NCI-H2171 treated with DMSO at 0.1 percent for 48 hours (cell line): ENCODE data around the gene METRN.

Source experiments
- DNase-seq: peaks from one replicate; lab custom pipeline; 2025; lab: John Stamatoyannopoulos, UW

The METRN gene

DNA sequence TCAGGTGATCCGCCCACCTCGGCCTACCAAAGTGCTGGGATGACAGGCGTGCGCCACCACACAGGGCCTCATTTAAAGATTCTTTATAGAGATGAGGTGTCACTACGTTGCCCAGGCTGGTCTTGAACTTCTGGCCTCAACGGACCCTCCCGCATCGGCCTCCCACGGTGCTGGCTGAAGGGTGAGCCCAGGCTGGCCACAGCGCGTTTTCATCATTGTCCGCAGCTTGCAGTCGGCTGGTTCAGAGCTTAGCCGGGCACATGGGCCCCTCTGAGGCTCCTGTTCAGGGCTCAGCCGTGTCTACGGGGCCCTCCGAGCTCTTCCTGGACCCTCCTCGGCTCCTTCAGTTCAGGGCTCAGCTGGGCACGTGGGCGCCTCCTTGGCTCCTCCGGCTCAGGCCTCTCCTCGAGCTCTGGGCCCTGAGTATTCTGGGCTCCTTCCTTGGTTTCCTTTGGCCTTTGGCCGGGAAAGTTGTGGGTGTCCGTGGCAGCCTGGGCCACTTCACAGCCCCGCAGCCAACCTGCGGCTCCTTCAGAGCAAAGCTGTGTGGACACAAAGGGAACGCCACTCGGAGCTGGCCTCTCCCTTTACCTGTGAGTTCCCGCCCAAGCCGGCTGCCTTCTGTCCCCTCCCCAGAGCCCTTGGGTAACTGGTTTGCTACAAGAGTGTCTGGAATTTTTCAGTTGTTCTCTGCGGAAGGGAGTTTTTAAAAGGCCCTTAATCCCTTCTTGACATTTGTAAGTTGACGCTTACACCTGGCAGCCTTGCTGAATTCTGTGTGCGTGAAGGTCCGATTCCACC is 44.4 kb downstream of the METRN start:
- DNase-seq, result no peak

DNA sequence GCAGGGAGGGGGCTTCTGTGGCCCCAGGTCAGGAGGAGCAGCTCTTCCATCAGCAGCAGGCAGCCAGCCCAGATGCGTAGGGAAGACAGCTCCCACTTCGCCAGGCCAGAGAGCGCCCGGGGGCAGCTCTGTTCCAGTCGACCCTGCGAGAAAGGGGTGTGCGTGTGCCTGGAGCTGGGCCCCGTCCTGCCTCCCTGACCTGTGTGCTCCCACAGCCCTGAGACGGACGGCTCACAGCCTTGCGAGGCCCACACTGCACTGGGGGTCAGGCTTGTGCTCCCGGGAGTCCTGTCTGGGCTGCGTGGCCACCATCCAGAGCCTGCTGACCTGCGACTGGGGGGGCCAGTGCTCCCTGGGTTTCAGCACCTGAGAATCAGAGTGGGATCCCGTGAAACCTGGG is 45.1 kb downstream of the METRN start:
- DNase-seq, result no peak

DNA sequence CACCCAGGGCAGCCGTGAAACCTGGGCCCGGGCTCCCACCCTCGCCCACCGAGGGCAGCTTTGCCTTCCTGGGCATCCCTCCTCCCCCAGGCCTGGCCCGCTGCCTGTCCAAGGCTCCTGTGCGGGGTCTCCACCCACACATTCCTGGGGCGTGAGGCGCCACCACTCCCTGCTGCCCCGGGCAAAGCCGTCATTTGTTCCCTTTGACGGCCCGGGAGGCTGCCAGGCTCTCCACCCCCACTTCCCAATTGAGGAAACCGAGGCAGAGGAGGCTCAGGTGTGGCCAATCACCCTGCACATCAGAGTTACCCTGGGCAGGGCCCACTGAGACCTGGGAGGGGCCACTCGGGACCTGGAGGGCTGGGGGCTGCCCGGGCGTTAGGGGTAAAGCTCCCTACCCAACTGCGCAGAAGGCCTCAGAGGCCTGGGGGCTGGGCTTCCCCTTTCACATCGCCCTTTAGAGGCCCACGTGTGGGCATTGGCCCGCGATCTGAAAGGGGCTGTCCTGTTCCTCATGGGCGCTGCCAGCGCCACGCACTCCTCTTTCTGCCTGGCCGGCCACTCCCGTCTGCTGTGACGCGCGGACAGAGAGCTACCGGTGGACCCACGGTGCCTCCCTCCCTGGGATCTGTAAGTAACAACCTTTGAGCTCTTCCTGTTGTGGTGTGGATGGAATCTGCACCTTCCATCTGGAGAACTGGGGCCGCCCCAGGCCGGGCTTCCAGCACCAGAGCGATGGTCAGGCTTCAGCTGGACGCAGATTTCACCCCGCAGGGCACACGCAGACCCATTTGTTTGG is 45.8 kb downstream of the METRN start, which contains the start of gene MSLN:
Gene MSLN, plus strand, starts transcription at position 190 of the 799 bp plus-strand sequence. CDS start 1,947 bp downstream, outside the sequence.
- no peak for DNase-seq

DNA sequence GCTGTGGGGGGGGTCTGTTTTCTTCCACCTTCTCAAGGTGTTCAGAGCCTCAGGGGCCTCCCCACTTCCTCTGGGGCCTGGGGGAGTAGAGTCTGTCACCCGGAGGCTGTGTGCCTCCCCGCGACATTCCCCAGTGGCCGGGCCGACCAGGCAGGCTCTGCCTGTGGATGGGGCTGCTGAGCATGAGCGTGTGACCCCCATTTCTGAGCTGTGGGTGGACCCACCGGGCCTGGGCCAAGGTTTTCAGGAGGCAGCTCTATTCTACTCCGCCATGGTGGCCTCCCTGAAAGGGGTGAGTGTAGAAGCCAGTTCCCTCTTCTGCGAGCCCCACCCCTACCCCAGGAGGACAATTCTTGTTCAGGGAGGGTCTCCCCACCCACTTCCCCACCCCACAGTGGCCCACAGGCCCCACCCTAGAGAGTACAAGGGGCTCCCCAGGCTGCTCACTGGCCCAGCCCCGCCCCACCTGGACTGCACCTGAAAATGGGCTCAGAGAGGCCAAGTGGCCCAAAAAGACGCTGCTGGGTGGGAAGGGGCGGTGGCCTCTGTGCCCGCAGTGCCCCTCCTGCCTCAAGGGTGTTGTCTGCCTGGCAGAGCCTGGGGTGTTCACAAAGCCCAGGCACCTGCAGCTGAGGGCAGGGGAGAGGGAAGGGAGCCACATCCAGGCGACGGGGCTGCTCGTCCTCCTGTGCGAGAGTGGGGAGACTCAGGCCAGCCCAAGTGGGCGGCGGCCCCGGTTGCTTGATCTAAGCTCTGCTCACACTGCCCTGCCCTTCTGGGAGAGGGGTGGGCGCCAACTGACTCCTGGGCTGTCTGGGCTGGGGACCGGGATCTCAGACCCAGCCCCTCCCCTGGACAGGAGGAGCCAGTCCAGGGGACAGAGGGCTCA is 47.0 kb downstream of the METRN start:
- DNase-seq, result no peak

DNA sequence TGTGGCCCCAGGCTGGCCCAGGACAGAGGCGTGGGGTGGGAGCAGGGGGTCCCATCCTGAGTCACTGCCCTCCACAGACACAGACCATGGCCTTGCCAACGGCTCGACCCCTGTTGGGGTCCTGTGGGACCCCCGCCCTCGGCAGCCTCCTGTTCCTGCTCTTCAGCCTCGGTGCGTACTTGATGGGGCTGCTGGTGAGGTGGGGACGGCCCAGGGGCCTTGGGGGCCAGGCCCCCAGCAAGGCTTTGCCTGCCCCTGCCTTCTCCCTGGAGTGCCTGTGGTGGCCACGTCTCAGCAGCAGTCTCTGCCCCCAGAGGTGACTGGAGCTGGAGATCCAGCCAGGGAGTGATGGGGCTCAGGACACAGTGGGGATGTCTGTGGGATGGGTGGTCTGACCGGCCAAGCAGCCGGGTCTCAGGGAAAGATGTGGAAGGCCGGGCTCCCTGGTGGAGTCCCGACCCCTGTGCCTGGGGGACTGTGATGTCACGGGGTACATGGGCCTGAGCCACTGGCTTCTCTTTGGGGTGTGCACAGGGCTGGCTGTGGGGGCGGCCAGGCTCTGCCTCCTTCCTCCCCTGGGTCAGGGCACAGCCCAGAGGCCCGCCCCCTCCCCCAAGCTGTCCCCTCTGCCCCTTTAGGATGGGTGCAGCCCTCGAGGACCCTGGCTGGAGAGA is 47.8 kb downstream of the METRN start:
- no peak for DNase-seq

DNA sequence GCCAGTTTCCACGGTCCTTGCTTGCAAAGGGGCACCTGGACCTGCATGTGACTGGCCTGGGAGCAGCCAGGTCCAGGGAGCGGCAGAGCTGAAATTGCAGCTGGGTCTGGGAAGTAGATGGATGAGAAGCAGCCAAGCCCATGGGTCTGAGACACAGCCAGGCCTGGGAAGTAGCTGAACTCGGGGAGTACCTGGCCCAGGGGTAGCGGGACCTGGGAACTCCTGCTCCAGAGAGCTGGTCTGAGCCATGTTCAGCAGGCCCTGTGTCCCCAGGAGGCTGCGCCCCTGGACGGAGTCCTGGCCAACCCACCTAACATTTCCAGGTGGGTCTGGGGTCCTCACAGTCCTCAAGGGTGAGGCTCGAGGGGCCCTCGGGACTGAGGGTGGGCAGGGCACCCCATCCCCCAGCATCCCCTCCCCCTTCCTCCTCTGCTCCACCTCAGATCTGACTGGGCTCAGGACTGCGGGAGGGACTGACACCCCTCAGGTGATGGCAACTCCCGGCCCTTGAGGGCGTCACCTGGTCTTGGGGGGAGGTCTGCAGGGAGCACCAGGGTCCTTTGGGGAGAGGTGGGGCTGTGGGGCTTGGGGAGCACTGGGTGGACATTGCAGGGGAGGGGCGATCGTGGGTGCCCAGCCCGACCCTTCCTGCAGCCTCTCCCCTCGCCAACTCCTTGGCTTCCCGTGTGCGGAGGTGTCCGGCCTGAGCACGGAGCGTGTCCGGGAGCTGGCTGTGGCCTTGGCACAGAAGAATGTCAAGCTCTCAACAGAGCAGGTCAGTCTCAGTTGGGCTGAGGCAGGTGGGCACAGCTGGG is 48.7 kb downstream of the METRN start:
- DNase-seq, result no peak

DNA sequence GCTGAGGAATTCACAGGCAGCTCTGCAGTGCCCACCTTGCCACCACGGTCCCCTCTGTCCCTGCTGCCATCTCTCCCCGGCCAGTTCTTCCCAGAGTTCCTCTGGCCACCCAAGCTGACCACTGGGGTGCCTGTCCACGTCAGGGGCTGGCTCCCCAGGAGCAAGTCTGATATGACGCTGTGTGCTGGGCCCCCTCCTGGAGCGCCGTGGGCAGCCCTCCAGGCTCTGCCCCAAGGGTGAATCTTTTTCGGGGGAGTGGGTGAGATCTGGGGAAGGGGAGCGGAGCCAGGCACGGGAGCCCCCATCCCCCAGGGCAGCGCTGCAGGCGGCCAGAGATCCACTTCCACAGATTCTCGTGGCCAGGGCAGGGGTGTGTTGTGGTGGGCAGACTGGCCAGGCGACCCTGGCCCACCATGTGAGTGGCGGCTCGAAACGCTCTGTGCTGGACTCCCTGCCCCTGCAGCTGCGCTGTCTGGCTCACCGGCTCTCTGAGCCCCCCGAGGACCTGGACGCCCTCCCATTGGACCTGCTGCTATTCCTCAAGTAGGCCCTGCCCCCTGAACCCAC is 49.3 kb downstream of the METRN start:
- no peak for DNase-seq

DNA sequence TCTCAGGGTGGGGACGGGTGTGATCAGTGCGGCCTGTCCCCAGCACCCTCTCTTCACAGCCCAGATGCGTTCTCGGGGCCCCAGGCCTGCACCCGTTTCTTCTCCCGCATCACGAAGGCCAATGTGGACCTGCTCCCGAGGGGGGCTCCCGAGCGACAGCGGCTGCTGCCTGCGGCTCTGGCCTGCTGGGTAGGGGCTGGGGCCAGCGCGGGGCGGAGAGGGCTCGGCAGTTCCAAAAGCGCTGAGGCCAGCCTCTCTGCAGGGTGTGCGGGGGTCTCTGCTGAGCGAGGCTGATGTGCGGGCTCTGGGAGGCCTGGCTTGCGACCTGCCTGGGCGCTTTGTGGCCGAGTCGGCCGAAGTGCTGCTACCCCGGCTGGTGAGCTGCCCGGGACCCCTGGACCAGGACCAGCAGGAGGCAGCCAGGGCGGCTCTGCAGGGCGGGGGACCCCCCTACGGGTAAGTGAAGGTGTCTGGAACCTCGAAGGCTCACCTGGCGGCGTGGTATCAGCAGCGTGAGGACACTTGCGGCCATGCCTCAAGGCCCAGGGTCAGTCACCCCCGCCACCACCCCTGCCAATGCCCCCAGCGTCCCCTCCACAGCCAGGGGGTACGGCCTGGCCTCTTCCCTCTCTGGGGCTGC is 50.0 kb downstream of the METRN start:
- no peak for DNase-seq

DNA sequence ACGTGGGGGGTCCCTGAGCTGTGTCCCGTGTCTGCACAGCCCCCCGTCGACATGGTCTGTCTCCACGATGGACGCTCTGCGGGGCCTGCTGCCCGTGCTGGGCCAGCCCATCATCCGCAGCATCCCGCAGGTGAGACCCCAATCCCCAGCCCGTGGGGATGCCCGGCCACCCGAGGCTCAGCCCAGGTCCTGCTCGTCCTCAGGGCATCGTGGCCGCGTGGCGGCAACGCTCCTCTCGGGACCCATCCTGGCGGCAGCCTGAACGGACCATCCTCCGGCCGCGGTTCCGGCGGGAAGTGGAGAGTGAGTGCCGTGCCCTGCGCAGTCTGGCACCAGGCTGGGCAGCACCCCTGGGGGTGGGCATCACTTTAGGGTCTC is 50.6 kb downstream of the METRN start:
- no peak for DNase-seq

DNA sequence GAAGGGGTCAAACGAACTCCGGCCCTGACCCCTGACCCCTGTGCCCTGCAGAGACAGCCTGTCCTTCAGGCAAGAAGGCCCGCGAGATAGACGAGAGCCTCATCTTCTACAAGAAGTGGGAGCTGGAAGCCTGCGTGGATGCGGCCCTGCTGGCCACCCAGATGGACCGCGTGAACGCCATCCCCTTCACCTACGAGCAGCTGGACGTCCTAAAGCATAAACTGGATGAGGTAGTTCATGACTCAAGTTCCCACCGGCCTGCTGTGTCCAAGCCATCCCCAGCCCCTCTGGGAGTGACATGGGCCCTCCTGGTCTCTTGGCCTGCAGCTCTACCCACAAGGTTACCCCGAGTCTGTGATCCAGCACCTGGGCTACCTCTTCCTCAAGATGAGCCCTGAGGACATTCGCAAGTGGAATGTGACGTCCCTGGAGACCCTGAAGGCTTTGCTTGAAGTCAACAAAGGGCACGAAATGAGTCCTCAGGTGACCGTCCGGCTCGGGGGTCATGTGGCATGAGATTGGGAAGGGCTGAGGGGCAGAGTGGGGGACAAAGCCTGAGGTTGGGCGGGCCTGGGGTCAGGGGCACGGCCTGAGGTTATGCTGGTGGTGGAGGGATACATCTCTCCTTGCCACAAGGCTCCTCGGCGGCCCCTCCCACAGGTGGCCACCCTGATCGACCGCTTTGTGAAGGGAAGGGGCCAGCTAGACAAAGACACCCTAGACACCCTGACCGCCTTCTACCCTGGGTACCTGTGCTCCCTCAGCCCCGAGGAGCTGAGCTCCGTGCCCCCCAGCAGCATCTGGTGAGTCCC is 51.3 kb downstream of the METRN start:
- no peak for DNase-seq

DNA sequence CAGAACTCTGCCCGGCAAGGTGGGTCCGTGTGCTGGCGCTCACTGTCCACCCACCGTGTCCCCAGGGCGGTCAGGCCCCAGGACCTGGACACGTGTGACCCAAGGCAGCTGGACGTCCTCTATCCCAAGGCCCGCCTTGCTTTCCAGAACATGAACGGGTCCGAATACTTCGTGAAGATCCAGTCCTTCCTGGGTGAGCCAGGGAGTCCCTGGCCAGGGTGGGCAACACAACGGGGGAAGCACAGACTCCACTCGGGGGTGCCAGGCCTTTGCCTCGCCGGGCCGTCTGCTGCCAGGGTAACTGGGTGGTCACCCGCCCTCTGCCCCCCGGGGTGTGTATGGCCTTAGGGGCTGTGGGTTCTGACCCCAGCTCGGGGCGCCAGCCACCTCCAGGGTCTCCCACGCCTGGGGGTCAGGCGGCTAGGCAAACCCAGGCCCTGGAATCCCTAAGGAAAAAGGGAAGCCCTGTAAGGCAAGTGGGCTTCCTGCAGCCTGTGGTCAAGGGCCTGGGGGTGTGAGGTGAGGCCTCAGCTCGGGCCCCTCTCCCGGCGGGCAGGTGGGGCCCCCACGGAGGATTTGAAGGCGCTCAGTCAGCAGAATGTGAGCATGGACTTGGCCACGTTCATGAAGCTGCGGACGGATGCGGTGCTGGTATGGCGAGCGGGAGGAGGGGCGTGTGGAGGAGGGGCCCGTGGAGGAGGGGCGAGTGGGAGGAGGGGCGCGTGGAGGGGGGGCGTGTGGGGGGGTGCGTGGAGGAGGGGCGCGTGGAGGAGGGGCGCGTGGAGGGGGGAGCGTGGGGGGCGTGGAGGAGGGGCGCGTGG is 52.1 kb downstream of the METRN start:
- no peak for DNase-seq

DNA sequence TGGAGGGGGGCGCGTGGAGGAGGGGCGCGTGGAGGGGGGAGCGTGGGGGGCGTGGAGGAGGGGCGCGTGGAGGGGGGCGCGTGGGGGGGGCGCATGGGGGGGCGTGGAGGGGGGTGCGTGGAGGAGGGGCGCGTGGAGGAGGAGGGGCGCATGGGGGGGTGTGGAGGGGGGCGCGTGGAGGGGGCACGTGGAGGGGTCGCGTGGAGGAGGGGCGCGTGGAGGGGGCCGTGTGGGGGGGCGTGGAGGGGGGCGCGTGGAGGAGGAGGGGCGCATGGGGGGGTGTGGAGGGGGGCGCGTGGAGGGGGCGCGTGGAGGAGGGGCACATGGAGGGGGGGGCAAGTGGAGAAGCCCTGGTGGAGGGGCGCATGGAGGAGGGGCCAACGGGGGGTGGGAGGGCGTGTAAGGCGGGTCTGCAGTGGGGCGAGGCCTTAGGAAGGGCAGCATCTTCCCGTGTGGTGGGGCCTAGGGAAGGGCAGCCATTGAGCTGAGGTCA is 52.9 kb downstream of the METRN start:
- DNase-seq, result no peak

DNA sequence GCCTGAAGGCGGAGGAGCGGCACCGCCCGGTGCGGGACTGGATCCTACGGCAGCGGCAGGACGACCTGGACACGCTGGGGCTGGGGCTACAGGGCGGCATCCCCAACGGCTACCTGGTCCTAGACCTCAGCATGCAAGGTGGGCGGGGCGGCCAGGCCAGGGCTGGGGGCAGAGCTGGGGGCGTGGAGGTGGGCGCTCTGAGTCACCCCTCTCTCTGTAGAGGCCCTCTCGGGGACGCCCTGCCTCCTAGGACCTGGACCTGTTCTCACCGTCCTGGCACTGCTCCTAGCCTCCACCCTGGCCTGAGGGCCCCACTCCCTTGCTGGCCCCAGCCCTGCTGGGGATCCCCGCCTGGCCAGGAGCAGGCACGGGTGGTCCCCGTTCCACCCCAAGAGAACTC is 53.5 kb downstream of the METRN start:
- no peak for DNase-seq
